Body of pancreas (tissue), 4 donors: ENCODE data around the gene GID8. TPM values are rescaled to one million over a fixed set of nuclear protein-coding genes. Genes with fewer than 3 reads are reported as not detected.

Experiments
- ATAC-seq: fragments of 150-250 bp; one replicate; pipeline ENCODE4 v1.9.1; 2016
- DNase-seq, 4 donors: peaks; one replicate each; pipeline ENCODE4 v3.0.0-alpha.2; 2019
- H3K27ac ChIP-seq, 4 donors: fragments of 200-600 bp; sonication (generic); 1 replicate in 3 of 4; 2 replicates in 1 of 4; pipeline versions ENCODE4 v1.5.1 to v1.6.1; 2016 to 2019; ENCODE audit warnings: mild to moderate bottlenecking in 1 of 4, mixed read lengths in 1 of 4, moderate library complexity in 1 of 4
- H3K27me3 ChIP-seq, 2 donors: fragments of 200-600 bp; sonication (generic); one replicate each; pipeline ENCODE4 v1.6.0; 2016; ENCODE audit warnings: mild to moderate bottlenecking in 1 of 2
- H3K36me3 ChIP-seq, 2 donors: fragments of 200-600 bp; sonication (generic); replicated peaks in 1 of 2; 2 replicates each; pipeline ENCODE4 v1.5.1; 2016; ENCODE audit warnings: low read depth in 2 of 2; ENCODE audit not compliant: insufficient read depth in 1 of 2
- H3K4me1 ChIP-seq: fragments of 200-600 bp; sonication (generic); one replicate; pipeline ENCODE4 v1.6.0; 2016
- H3K4me3 ChIP-seq, 2 donors: fragments of 200-600 bp; sonication (generic); 1 replicate in 1 of 2; 2 replicates in 1 of 2; pipeline ENCODE4 v1.5.1; 2016 to 2019
- H3K9me3 ChIP-seq, 3 donors: fragments of 200-600 bp; sonication (generic); 1 replicate in 2 of 3; 2 replicates in 1 of 3; pipeline ENCODE4 v1.5.1; 2016
- CTCF ChIP-seq, 7 experiments: fragments of 450-650 bp in 4 of 7; fragments of 200-600 bp in 3 of 7; sonication (generic) in 3 of 7; IDR thresholded peaks; one replicate each; pipeline ENCODE4 v1.5.1; 2016 to 2019; ENCODE audit warnings: antibody characterized with exemption in 7 of 7
- POLR2A ChIP-seq, 3 donors: fragments of 450-650 bp; IDR thresholded peaks; one replicate each; pipeline ENCODE4 v1.6.1; 2016; ENCODE audit warnings: antibody characterized with exemption in 3 of 3, mild to moderate bottlenecking in 2 of 3
- WGBS, 2 donors: methylation state at CpG; one replicate each; pipeline ENCODE4 v1.1.5; 2017; 5-methylcytosine and 5-hydroxymethylcytosine counted together
- intact Hi-C: fragments of 100-400 bp; cut with DNase I; formaldehyde crosslinking; loops from one replicate; pipeline ENCODE4 v1.15.1; 2023
- total RNA-seq, 2 donors: library from RNA; depleted of rRNA; stranded (reverse); fragments of >200 nt; gene quantifications; one replicate each; pipeline ENCODE4 v1.1.0, GENCODE V29; 2016

Gene GID8
- total RNA-seq, 2 donors from 2014 or later: 26.2 to 29.7 TPM

GRCh38 chr20:62929051-62929538 is 8.9 kb upstream of the GID8 start:
- DNase-seq (peak; percentile 66 to 82 (median 79)), ATAC-seq (peak; percentile 54)
- H3K9me3 ChIP-seq: no peaks in the 10 kb centered on the region
- H3K27me3 ChIP-seq: no peaks in the 10 kb centered on the region
- intact Hi-C loops: no loop called here
- TF ChIP-seq POLR2A (IDR thresholded peaks at IDR 0.05) (peak in 2 of 3 donors; percentile 56 to 59), CTCF (IDR thresholded peaks at IDR 0.05) (no peak)
- H3K4me1 ChIP-seq: peaks cover 47% of the 10 kb centered on the region
- H3K27ac ChIP-seq: peak overlapping the region; percentile 74 to 98 (median 77)
- H3K4me3 ChIP-seq: peak overlapping the region in 1 of 2 donors; percentile 40
- no peaks in the 10 kb centered on the region for H3K36me3 ChIP-seq
- 2% methylated on average over 19 to 34 of the region's 44 CpGs for WGBS, 2 donors

DNA sequence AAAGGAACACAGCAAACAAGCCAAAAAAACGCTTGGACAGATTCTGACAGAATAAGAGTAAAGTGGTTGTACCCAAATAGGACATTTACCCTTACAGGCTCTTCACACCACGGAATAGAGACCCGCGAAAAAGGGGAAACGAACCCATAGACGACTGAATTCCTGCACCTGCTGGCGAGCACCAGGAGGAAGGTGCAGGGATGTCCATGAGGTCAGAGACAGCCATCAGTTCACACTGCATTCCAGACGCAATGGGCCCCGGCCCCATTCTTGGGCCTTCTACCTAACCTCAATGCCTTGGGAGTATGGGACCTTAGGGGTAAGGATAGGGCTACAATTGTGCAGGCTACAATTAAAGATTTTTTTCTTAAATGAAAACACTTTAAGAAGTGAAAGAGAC is 6.5 kb upstream of the GID8 start:
- TF ChIP-seq CTCF (IDR thresholded peaks at IDR 0.05) (no peak), POLR2A (IDR thresholded peaks at IDR 0.05) (no peak)
- H3K36me3 ChIP-seq: no peaks in the 10 kb centered on the region
- no peak overlapping the region for H3K27ac ChIP-seq
- WGBS, 2 donors: 66 to 77% methylated on average over 9 of the region's 9 CpGs
- peaks cover 60% of the 10 kb centered on the region for H3K4me1 ChIP-seq
- intact Hi-C loops: no loop called here
- H3K27me3 ChIP-seq: no peaks in the 10 kb centered on the region
- ATAC-seq (no peak), DNase-seq (no peak)
- H3K9me3 ChIP-seq: no peaks in the 10 kb centered on the region
- H3K4me3 ChIP-seq: no peak overlapping the region

GRCh38 chr20:62933966-62934365 is 4.0 kb upstream of the GID8 start:
- 58 to 68% methylated on average over 3 of the region's 3 CpGs for WGBS, 2 donors
- no peak for ATAC-seq
- Histone ChIP-seq H3K4me3 (no peak overlapping the region), H3K9me3 (no peaks in the 10 kb centered on the region), H3K4me1 (peaks cover 41% of the 10 kb centered on the region), H3K36me3 (no peaks in the 10 kb centered on the region), H3K27me3 (no peaks in the 10 kb centered on the region), H3K27ac (no peak overlapping the region)
- DNase-seq: peak in 1 of 4 donors; percentile 4
- intact Hi-C loops: no loop called here
- TF ChIP-seq POLR2A (IDR thresholded peaks at IDR 0.05): no peak
- no peak for TF ChIP-seq CTCF (IDR thresholded peaks at IDR 0.05)

GRCh38 chr20:62935204-62935967 is 2.6 kb upstream of the GID8 start:
- intact Hi-C loops: no loop called here
- TF ChIP-seq POLR2A (IDR thresholded peaks at IDR 0.05) (no peak), CTCF (IDR thresholded peaks at IDR 0.05) (no peak)
- H3K27me3 ChIP-seq: no peaks in the 10 kb centered on the region
- H3K4me1 ChIP-seq: peaks cover 45% of the 10 kb centered on the region
- DNase-seq (no peak), ATAC-seq (no peak)
- H3K9me3 ChIP-seq: no peaks in the 10 kb centered on the region
- no peak overlapping the region for H3K27ac ChIP-seq
- no peak overlapping the region for H3K4me3 ChIP-seq
- no peaks in the 10 kb centered on the region for H3K36me3 ChIP-seq
- 76% methylated on average over 12 of the region's 12 CpGs for WGBS, 2 donors
